GM21528 (cell line): ENCODE data around the gene DLGAP4.

Experiments
- ATAC-seq: cut with Tn5 transposase; IDR thresholded peaks from one replicate; pipeline ENCODE4 v1.9.1; 2021; ENCODE audit warnings: mild to moderate bottlenecking, moderate library complexity; ENCODE audit not compliant: unreplicated experiment, low FRiP score

Gene DLGAP4

DNA sequence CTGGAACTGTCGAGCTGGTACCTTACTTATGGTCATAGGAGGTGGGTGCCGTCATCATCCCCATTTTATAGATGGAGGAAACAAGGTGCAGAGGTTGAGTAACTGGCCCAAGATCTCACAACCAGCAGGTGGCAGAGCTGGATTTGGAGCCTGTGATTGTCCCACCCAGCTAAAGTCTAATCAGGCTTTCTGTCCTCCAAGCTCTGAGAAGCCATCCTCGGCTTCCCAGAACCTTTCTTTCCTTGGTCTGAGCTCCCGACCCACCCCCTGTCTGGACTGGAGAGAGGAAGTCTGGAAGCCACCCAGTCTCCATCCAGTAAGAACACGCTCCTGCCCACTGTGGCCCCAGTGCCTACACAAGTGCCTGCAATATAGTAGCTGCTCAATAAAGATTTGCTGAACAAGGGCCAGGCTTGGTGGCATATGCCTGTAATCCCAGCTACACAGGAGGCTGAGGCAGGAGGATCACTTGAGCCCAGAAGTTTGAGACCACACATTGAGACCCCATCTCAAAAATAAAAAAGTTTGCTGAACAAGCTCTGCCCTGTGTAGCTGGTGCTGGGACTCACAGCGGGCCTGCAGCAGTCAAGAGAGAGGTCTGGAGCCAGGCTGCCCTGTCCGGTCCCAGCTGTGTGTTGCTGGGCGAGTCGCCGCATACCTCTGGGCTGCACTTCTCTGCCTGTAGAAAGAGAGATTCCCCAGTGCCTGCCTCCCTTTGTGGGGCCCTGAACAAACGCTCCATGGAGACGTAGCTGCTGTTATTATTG, 32.5 kb upstream of the DLGAP4 start:
- no peak for ATAC-seq

DNA sequence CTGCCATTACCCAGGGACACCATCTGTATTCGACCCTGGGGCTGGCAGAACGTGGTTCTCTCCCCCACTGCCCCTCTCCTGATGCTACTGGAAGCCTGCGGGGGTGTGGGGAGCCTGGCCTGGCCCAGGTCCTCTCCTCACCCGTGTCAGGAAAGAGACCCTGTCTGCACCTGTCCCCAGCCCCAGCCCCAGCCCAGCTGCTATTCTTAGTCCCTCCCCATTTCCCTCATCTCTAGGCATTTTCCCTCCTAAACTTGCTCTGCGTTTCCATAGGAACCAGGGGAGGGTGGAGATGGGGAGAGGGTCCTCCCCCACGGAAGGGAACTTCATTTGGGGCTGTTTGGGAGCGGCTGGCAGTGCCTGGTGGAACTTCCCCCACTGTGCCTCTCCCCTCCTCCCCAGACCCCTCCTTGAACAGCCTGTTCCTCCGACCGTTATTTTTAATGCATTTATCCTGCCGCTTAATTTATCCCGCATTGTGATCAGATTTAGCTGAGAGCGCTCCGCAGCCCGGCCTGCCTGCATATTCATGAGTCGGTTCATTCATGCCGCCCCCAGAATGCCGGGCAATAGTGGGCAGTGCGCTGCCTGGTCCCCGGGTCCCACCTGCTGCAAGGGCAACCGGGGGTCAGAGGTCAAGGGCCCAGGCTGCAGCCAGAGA, 31.8 kb upstream of the DLGAP4 start:
- ATAC-seq, result no peak

DNA sequence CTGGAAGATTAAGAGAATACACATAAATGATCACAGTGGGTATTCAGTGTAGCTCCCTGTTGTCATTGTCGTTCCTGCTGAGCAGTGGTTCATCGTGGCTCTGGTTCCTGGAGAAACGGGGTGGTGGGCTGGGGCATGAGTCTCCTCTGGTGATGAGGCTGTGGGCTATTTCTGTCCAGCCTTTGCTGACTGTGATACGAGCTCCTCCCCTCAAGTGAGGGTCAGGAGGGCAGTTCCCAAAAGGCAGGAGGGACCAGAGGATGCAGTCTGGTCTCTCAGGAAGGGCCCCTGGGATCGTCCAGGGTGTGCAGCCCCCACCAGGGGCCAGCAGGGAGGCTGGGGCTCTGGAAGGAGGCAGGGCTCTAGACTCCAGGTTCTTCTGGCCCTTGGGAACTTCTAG, 31.1 kb upstream of the DLGAP4 start:
- ATAC-seq, result no peak

DNA sequence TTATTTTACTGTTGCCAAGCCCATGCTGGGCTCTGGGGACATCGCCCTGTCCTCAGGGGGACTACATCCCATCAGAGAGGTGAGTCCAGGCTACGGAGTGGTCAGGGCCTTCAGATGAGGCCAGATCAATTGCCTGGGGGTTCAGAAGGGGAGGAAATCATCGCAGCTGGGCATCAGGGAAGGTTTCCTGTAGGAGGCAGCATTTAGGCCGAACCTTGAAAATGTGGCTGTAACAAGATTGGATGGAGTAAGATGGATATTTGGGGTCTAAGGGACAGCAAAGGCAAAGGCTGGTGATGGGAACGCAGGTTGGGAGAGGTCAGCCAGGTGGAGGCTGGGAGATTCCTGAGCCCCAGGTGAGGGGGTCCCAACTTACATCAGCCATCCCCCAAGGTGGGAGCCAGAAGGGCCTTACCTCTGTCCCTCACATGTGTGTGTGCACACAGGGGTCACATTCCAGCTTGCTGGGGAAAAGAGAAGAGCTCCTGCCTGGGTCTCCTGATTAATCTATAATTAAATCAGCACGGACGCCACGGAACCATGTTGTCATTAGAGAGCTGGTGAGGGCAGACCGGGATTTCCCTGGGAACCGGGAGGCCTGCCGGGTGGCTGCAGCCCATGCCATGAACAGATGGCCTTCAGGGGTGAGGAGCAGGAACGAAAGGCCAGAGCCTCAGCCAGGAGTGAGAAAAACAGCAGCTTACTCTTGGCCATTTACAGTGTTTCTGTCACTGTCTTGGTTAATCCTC, 30.5 kb upstream of the DLGAP4 start:
- ATAC-seq, result no peak

DNA sequence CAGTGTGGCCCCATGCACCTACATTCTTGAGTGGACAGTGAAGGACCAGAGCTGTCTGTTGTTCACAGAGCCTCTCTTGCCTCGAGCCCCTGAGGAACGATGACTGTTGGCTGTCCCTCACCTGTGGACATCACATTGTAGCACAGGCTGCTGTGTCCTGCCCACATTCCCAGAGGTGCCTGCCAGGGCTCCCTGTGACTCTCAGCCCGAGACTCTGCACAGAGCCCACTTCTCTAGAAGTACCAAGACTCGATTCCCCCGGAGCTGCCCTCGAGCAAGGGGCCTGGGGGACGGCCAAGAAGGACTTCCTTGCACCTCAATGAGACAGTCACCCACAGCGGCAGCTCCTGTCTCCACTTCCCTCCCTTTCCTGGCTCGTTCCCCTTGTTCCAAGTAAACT, 28.6 kb upstream of the DLGAP4 start:
- ATAC-seq, result no peak

DNA sequence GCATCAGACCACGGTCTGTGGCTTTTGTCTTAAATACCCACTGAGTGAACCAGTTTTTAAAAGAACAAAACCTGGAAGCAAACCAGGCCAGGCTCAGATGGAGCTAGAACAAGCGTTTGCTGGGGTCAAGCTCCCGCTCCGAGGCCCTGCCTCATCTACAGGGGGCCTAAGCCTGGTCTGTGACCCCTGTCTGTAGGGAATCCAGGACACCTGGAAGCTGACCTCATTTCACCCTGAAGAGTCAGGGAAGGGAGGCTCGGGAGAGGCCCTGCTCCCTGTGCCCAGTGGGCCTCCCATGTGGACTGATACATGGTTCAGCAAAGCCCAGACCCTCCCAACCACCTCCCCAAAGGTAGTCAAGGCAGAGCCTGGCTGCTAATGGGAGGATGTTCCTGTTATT, 26.8 kb upstream of the DLGAP4 start:
- no peak for ATAC-seq

DNA sequence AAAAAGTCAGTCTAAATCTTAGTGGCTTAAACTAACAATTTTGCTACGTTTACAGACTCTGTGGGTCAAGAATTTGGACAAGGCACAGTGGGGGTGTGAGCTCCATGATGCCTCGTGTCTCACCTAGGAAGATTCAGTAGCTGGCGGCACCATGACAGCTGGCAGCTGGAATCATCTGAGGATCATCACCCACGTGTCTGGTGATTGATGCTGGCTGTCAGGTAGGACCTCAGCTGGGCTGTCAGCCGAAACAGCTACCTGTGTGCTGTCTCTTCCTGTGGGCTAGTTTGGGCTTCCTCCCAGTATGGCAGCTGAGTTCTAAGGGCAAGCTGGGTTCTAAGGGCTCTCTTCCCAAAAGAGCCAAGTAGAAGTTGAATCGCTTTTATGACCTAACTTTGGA, 26.4 kb upstream of the DLGAP4 start:
- ATAC-seq, result no peak

DNA sequence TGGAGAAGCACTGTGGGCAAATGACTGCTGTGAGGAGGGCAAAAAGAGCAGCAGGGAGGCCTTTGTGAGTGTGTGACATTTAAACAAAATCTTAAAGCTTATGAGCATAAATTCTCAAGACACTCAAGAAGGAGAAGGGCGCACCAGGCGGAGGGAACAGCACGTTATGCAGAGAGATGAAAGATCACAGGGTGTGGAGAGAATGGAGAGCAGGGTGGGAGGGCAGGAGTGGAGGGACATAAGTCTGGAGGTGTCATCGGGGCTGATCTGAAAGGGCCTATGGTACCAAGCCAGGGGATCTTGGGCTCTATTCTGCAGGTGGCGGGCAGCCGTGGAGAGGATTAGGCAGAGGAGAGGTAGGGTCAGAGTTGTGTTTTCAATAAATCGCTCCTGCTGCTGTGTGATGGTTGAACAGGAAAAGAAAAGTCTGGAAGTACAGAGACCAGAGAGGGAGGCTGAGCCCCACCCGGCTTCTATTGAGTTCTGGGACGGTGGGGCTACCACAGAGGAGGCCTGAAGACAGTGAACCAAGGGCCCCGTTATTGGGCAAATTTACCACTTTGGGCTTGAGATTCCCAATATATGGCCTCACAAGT, 24.3 kb upstream of the DLGAP4 start:
- no peak for ATAC-seq

DNA sequence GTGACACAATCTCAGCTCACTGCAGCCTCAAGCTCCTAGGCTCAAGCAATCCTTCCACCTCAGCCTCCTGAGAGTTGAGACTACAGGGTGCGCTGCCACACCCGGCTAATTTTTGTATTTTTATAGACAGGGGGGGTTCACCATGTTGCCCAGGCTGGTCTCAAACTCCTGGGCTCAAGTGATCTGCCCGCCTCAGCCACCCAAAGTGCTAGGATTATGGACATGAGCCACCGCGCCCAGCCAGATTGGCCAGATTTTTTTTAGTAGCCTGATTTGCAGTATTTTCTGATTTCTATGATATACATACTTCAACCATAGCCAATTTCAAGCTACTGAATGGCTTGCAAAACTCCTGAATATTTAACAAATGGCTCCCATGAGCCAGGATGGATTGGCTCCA, 21.4 kb upstream of the DLGAP4 start:
- no peak for ATAC-seq

DNA sequence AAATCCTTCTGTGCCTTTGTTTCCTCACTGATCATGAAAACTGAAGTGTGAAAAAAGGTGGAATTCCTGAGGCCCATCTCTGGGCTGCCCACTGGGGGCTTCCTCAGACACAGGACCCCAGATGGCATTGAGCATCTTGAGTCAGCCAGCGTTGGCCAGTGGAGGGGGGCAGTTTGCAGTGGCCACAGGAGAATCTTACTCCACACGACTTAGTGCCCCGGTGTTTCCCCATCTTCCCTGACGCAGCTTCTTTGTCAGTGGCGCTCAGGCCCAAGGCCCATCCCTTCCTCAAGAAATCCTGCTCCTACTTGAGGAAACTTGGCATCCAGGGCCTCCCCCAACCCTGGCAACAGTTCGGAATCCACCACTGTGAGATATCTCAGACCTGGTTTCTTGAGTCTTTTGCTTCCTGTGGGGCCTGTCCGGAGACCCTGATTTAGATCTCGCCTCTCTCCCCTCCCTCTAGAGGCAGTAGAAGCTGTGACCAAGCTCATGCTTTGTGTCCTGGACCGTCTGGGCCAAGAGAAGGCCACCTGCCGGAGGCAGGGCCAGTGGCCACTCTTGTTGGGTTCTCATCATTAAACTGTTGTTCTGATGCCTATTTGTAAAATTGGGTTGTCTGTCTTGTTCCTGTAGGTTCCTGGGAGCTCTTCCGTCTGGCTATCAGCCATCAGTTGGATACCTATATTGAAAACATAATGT, 20.2 kb upstream of the DLGAP4 start:
- no peak for ATAC-seq

DNA sequence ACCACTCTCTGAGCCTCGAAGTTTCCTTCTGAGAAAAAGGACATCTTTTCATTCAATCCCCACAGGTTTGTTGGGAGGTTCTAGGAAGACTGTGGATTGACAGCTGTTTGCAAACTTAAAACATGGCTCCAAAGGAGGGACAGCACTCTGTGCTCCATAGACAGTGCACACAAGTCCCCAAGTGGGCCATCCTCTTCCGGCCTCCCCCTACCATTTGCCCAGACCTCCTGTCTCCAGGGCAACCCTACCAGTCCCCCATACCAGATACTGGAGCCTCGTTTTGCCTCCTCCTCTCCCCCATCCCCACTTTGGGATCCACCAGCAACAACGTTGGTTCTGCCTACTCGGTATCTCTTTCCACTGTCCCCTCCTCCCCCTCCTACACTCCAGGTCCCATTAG, 8.5 kb upstream of the DLGAP4 start:
- no peak for ATAC-seq

DNA sequence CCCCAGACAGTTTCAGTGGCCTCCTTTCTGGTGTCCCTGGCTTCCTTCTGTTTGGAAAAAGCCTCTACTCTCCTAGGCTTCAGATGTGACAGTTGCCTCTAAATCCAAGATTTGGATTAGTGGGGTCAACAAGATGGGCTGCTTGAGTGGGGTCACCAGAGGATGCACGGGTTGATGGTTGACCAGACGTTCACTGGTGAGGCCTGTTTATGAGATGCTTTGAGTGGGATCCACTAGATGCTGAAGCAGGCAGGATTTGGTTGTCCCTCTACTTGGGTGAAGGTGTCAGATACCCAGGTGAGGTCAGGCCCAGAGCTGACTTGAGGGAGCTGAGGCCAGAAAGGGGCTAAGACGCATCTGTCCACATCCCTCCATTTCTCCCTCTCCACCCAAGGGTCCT, 8.1 kb upstream of the DLGAP4 start:
- ATAC-seq, result no peak

DNA sequence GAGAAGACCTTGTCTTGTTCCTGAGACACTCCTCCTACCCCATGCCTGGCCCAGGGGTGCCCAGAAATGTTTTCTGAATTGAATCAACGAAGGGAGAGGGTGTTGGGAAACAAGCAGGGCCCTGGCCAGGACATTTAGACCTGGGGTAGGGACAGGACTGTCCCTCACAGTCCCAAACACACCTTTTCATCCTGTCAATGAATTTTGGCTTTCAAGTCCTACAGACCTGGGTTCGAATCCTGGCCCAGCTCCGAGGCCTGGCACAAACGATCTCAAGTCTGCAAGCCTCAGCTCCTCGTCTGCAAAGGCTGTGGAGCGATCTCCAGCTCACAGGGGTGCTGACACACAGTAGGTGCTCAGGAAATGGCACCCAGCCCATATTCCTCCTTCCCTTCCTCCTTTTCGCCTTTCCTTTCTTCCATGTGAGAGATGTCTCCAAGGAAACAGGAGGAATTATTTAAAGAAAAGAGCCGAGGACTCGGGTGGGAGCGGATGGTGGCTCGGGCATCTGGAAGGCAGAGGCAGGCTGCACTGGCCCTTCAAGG, 7.3 kb upstream of the DLGAP4 start:
- no peak for ATAC-seq

DNA sequence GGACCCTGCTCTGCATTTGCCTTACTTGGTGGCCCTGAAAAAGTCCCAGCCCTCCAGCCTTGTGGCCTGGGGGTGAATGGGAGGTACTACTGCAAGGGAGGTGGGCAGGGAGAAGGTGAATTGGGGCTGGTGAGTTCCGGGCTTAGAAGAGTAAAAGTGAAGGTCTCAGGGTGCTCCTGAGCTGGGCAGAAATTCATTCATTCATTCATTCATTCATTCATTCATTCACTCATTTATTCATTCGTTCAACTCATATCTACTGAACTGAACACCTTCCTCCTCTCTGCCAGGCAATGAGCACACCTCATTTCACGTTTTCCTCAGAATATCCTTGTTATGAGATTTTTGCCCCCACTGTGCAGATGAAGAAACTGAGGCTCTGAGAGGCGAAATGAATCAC, 6.7 kb upstream of the DLGAP4 start:
- no peak for ATAC-seq

DNA sequence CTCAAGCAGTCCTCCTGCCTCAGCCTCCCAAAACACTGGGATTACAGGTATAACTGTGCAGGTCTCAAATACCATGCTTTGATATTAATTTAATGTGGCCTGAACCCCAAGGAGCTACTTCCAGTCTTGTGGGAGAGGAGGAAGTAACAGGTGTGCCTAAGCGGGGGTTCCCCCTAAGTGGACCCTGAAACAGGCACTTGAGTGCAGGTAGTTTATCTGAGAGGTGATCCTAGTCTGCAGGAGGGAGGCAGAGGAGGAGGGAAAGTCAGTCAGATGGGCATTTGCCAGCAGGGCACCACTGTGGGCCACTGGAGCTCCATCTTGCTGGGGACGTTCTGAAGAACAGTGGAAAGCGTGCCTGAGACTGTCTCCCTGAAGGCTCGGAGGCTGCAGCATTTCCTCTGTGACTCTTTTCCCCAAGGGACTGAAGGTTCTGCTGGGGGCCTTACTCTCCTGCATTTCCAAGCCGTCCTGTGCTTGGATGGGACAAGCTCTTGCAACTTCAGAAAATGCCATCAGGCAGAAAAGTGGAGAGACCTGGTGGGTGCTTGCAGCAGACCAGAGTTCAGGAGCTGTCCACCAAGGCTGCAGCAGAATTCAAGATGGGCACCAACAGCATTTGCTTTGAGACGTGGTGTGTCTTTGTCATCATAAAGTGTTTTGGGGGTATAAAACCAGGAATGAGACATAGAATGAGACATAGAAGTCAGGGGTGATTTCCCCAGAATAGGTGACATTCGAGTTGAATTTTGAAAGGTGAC, 4.6 kb upstream of the DLGAP4 start:
- no peak for ATAC-seq

DNA sequence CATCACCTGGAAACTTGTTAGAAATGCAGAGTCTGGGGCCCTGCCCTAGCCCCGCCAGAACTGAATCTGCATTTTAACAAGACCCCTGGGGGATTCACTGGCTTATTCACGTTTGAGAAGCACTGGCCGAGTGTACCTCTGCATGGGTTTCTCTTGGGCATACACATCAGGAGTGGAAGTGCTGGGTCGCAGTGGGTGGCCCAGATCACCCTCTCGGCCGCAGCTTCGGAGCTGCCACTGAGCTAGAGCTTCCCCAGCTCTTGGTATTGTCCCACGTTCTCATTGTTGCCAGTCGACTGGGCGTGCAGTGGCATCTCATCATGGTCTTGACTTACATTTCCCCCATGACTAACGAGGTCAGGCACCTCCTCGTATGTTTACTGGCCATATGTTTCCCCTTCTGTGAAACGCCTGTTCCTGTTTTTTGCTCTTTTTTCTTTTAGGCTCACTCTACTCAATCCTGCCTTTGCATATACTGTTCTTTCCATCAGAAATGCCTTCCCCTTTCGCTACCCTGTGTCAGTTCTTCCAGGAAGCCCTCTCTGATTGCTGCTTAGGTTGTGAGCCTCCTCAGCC, 3.0 kb upstream of the DLGAP4 start:
- ATAC-seq, result no peak

DNA sequence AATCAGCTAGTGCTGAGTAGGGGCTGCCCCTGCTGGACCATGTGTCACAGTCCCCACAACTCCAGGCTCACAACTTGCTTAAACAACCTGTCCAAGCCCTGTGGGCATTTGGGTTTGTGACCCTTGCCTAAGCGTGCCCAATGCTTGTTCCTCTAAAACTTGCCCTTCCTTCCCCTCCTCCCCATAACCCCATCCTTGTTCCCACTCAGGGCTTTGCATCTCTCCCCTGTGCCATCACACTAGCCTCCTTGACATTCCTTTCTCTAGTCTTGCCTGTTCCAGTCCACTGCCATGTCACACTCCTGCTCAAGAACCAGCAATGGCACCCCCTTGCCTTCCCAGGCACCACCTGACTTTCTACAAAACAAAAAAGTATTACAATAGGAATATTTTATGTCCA, 2.3 kb upstream of the DLGAP4 start:
- ATAC-seq, result no peak

DNA sequence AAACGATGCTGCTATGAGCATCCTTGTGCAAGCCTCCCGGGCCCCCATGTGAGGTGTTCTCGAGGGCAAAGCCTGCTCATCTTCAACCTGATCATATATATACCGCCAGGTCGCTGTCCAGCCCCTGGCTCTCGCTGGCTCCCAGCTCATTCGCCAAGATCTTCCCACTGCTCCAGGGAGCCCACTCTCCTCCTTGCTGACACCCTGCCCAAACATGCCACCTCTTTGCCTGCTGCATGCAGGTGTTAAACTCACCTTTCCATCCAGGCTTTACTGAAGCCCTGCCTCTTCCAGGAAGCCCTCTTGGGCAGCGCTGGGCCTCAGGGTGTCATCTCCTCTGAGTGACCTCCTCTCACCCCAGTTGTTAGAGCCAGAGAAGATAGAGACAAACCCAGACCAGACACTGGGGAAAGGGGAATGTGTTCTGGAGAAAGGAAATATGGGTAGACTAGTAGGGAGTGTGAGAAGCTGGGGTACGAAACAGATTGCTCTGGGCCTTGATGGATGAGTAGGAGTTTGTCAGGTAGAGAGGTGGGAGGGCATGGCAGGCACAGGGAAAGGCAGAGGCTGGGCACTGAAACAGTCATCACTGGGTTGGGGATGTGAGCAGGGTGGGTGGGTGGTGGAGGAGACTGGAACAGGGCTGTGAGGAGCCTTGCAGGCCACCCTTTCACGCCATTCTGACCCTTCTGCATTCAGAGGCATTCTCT, 1.2 kb upstream of the DLGAP4 start:
- ATAC-seq, result no peak
